H1 (cell line): ENCODE results near the gene COL6A1. TPM values are rescaled to one million over a fixed set of nuclear protein-coding genes. Genes with fewer than 3 reads are reported as not detected.

Experiments
- CTCF ChIA-PET: fragments of 300-600 bp; sonication (Branson Sonifier 250); formaldehyde crosslinking; loops from one replicate; lab custom pipeline; 2021; ENCODE audit not compliant: partially characterized antibody; lab: Charles Lee
- POLR2A ChIA-PET: fragments of 300-600 bp; sonication (Branson Sonifier 250); formaldehyde crosslinking; loops from one replicate; lab custom pipeline; 2021; ENCODE audit warnings: inconsistent platforms; ENCODE audit not compliant: partially characterized antibody; lab: Charles Lee
- DNase-seq, 2 experiments: peaks; one replicate each; pipeline versions ENCODE4 v3.0.0 to v3.0.0-alpha.2; 2010 to 2022; ENCODE audit warnings: low spot score in 2 of 2, low read depth in 1 of 2, mixed read lengths in 1 of 2
- FAIRE-seq: peaks from 2 replicates; lab custom pipeline; 2011; peaks lifted over from hg19 to GRCh38; lab: Jason Lieb, UNC
- H2AFZ ChIP-seq: 2 replicates; pipeline ENCODE4 v1.8.1; 2012; ENCODE audit warnings: low read length, inconsistent platforms
- H2AK5ac ChIP-seq: 2 replicates; pipeline ENCODE4 v1.6.1; 2013; ENCODE audit warnings: low read depth, low read length
- H2BK120ac ChIP-seq: replicated peaks from 2 replicates; pipeline ENCODE3; 2013; ENCODE audit warnings: low read depth, low read length, inconsistent platforms
- H2BK12ac ChIP-seq: 2 replicates; pipeline ENCODE4 v1.6.1; 2013; ENCODE audit warnings: low read depth, low read length
- H2BK15ac ChIP-seq: 2 replicates; pipeline ENCODE4 v1.6.1; 2013; ENCODE audit warnings: low read length
- H2BK20ac ChIP-seq: 2 replicates; pipeline ENCODE4 v1.6.1; 2013; ENCODE audit warnings: low read length
- H2BK5ac ChIP-seq: 2 replicates; pipeline ENCODE4 v1.6.1; 2013; ENCODE audit warnings: low read depth, low read length
- H3K14ac ChIP-seq: 2 replicates; pipeline ENCODE4 v1.6.1; 2013; ENCODE audit warnings: inconsistent platforms; ENCODE audit not compliant: insufficient read length
- H3K18ac ChIP-seq: 2 replicates; pipeline ENCODE4 v1.6.1; 2013; ENCODE audit warnings: low read length; ENCODE audit errors: extremely low read depth
- H3K23ac ChIP-seq: 2 replicates; pipeline ENCODE4 v1.6.1; 2013; ENCODE audit warnings: inconsistent platforms; ENCODE audit not compliant: insufficient read length
- H3K23me2 ChIP-seq: 2 replicates; pipeline ENCODE4 v1.6.1; 2013; ENCODE audit warnings: low read depth, low read length
- H3K27ac ChIP-seq: 2 replicates; pipeline ENCODE4 v1.6.1; 2011; ENCODE audit warnings: low read depth, low read length, inconsistent platforms
- H3K27me3 ChIP-seq, 4 experiments: replicated peaks in 1 of 4; 1 replicate in 1 of 4; 2 replicates in 3 of 4; pipeline versions ENCODE4 v1.6.1 to v1.8.1; 2011 to 2013; ENCODE audit warnings: low read length in 3 of 4, mild to moderate bottlenecking in 3 of 4, inconsistent platforms in 2 of 4, mixed read lengths in 2 of 4, moderate library complexity in 1 of 4; ENCODE audit not compliant: control insufficient read depth in 3 of 4, insufficient read depth in 3 of 4; ENCODE audit errors: extremely low read depth in 1 of 4
- H3K36me3 ChIP-seq, 4 experiments: 2 replicates each; pipeline versions ENCODE4 v1.6.1 to v1.8.1; 2011 to 2013; ENCODE audit warnings: mild to moderate bottlenecking in 4 of 4, low read length in 3 of 4, moderate library complexity in 2 of 4, control low read depth in 1 of 4, inconsistent platforms in 1 of 4; ENCODE audit not compliant: insufficient read depth in 4 of 4, control insufficient read depth in 2 of 4
- H3K4ac ChIP-seq: replicated peaks from 2 replicates; pipeline ENCODE3; 2013; ENCODE audit warnings: low read length, low read depth, mixed read lengths, inconsistent platforms; ENCODE audit not compliant: insufficient read length
- H3K4me1 ChIP-seq, 4 experiments: replicated peaks in 1 of 4; 1 replicate in 1 of 4; 2 replicates in 3 of 4; pipeline versions ENCODE4 v1.6.1 to v1.8.1; 2011 to 2013; ENCODE audit warnings: low read length in 3 of 4, inconsistent platforms in 2 of 4, mixed read lengths in 1 of 4; ENCODE audit not compliant: insufficient read depth in 4 of 4, control insufficient read depth in 3 of 4
- H3K4me2 ChIP-seq, 2 experiments: 2 replicates each; pipeline versions ENCODE4 v1.6.1 to v1.8.1; 2011 to 2013; ENCODE audit warnings: low read depth in 2 of 2, low read length in 2 of 2, control low read depth in 1 of 2, inconsistent platforms in 1 of 2, mild to moderate bottlenecking in 1 of 2; ENCODE audit not compliant: insufficient read depth in 1 of 2
- H3K4me3 ChIP-seq, 4 experiments: fragments of 200-600, 300-600 bp in 1 of 4; sonication (generic), shearing (Covaris generic), sonication (Bioruptor Twin) in 1 of 4; 2 replicates each; pipeline versions ENCODE4 v1.5.1 to v1.8.1; 2011 to 2016; ENCODE audit warnings: low read length in 4 of 4, low read depth in 3 of 4, control low read depth in 2 of 4, inconsistent platforms in 2 of 4, mild to moderate bottlenecking in 2 of 4, mixed read lengths in 1 of 4, moderate library complexity in 1 of 4; ENCODE audit not compliant: insufficient read depth in 2 of 4; ENCODE audit errors: extremely low read depth in 1 of 4
- H3K56ac ChIP-seq: replicated peaks from 2 replicates; pipeline ENCODE3; 2013; ENCODE audit warnings: low read depth, mild to moderate bottlenecking, mixed read lengths, low read length, inconsistent platforms; ENCODE audit not compliant: insufficient read length
- H3K79me1 ChIP-seq: 2 replicates; pipeline ENCODE4 v1.6.1; 2013; ENCODE audit warnings: low read depth, low read length, control low read depth
- H3K79me2 ChIP-seq, 2 experiments: 2 replicates each; pipeline versions ENCODE4 v1.6.1 to v1.8.1; 2012 to 2013; ENCODE audit warnings: low read length in 2 of 2, mild to moderate bottlenecking in 2 of 2, inconsistent platforms in 1 of 2; ENCODE audit not compliant: insufficient read depth in 2 of 2, control insufficient read depth in 1 of 2
- H3K9ac ChIP-seq, 4 experiments: replicated peaks in 1 of 4; 1 replicate in 1 of 4; 2 replicates in 3 of 4; pipeline versions ENCODE4 v1.6.1 to v1.8.1; 2011 to 2013; ENCODE audit warnings: low read depth in 3 of 4, low read length in 3 of 4, control low read depth in 2 of 4, mild to moderate bottlenecking in 2 of 4, moderate library complexity in 2 of 4, inconsistent platforms in 1 of 4; ENCODE audit errors: extremely low read depth in 1 of 4
- H3K9me3 ChIP-seq, 2 experiments: 2 replicates each; pipeline versions ENCODE4 v1.6.1 to v1.8.1; 2012 to 2013; ENCODE audit warnings: mild to moderate bottlenecking in 2 of 2, moderate library complexity in 2 of 2, control low read depth in 1 of 2, inconsistent platforms in 1 of 2, low read depth in 1 of 2, low read length in 1 of 2, mixed read lengths in 1 of 2; ENCODE audit not compliant: insufficient read depth in 2 of 2
- H4K20me1 ChIP-seq, 2 experiments: replicated peaks in 1 of 2; 2 replicates each; pipeline versions ENCODE3 to v1.8.1; 2011 to 2013; ENCODE audit warnings: inconsistent platforms in 2 of 2, low read length in 2 of 2, mild to moderate bottlenecking in 1 of 2; ENCODE audit not compliant: insufficient read depth in 2 of 2, control insufficient read depth in 1 of 2
- H4K5ac ChIP-seq: 2 replicates; pipeline ENCODE4 v1.6.1; 2013; ENCODE audit warnings: low read length, low read depth, mixed read lengths, inconsistent platforms; ENCODE audit not compliant: insufficient read length
- H4K8ac ChIP-seq: 2 replicates; pipeline ENCODE4 v1.8.0; 2013; ENCODE audit warnings: mild to moderate bottlenecking, moderate library complexity, low read length, inconsistent platforms; ENCODE audit not compliant: insufficient read depth; ENCODE audit errors: extremely low read depth
- H4K91ac ChIP-seq: replicated peaks from 2 replicates; pipeline ENCODE3; 2013; ENCODE audit warnings: low read length, mixed read lengths, inconsistent platforms; ENCODE audit not compliant: insufficient read length
- CEBPB ChIP-seq: IDR thresholded peaks from 2 replicates; pipeline ENCODE4 v1.6.1; 2012; ENCODE audit warnings: low read depth, low read length
- TAF7 ChIP-seq: optimal IDR thresholded peaks from 2 replicates; pipeline ENCODE3; 2011; ENCODE audit warnings: low read depth, mild to moderate bottlenecking, inconsistent platforms, low read length, moderate library complexity, borderline replicate concordance
- YY1 ChIP-seq: IDR thresholded peaks from 2 replicates; pipeline ENCODE4 v1.6.1; 2011; ENCODE audit warnings: low read depth, mild to moderate bottlenecking, low read length
- WGBS, 2 experiments: shearing (Covaris generic) in 1 of 2; methylation state at CpG; one replicate each; pipeline versions ENCODE4 v1.1.6 to v1.1.7; 2013 to 2015; ENCODE audit warnings: low lambda C conversion rate in 2 of 2, mixed read lengths in 2 of 2, inconsistent platforms in 1 of 2, low coverage in 1 of 2, missing lambda C conversion rate in 1 of 2; ENCODE audit not compliant: insufficient replicate concordance in 2 of 2, insufficient coverage in 1 of 2, insufficient read length in 1 of 2; ENCODE audit errors: extremely low coverage in 1 of 2, missing lambda C conversion rate in 1 of 2; 5-methylcytosine and 5-hydroxymethylcytosine counted together
- polyA plus RNA-seq, 7 experiments: library from polyadenylated mRNA; depleted of rRNA in 3 of 7; stranded (reverse) in 5 of 7; unstranded in 2 of 7; fragments of >200 nt in 5 of 7; fragments of 200-250 nt in 2 of 7; gene quantifications; 1 replicate in 5 of 7; 2 replicates in 1 of 7; 4 replicates in 1 of 7; pipeline versions ENCODE4 v1.2.1 to v1.2.3, GENCODE V29; 2011 to 2013; ENCODE audit warnings: missing spikeins in 2 of 7, mixed read lengths in 2 of 7
- total RNA-seq: library from RNA; stranded (reverse); fragmentation: NEBNext Ultra II Directional; extraction: Animal tissue kit (Norgen Biotek cat#: 25700); gene quantifications from 2 replicates; pipeline ENCODE4 v1.2.1, GENCODE V29; 2021

COL6A1 gene
- total and polyA plus RNA-seq, 2 of the 8 experiments (the other 6 are each of a cell fraction or from before 2014, with no cell fraction given), result 100 to 115 TPM

GRCh38 chr21:46050668-46051378, 69.3 kb downstream of the COL6A1 start:
- H2BK15ac ChIP-seq, result peak overlapping the region; percentile 72; the same call in 1 of the 2 replicates
- H2AFZ ChIP-seq, result no peak overlapping the region
- FAIRE-seq, result no peak
- CTCF ChIA-PET, result no interaction called here
- no peak overlapping the region for H3K14ac ChIP-seq
- H3K23me2 ChIP-seq, result peaks cover 10% of the 10 kb centered on the region; the same call in 1 of the 2 replicates
- H3K9me3 ChIP-seq, result peaks cover 0 to 3% of the 10 kb centered on the region in 2 experiments; a peak in 1 of 4 replicates
- 0 out of 7 replicates have a peak, but pooled peaks cover 0 to 2% (median 0%) of the 10 kb centered on the region in 4 experiments for H3K27me3 ChIP-seq
- H3K4me2 ChIP-seq, result no peak overlapping the region
- H4K20me1 ChIP-seq, result no peaks in the 10 kb centered on the region
- 93% methylated on average over 19 of the region's 22 CpGs; no CpG with 5 or more reads in 1 of the 2 experiments for WGBS, 2 experiments
- H3K36me3 ChIP-seq, result no peaks in the 10 kb centered on the region
- H2BK12ac ChIP-seq, result peak overlapping the region; percentile 92; the same call in 1 of the 2 replicates
- H4K91ac ChIP-seq, result peak overlapping the region; percentile 100
- H3K4me1 ChIP-seq, result peaks cover 0 to 22% (median 7%) of the 10 kb centered on the region in 4 experiments; a peak in 6 of 7 replicates
- no peaks in the 10 kb centered on the region for H3K79me2 ChIP-seq
- H2BK20ac ChIP-seq, result peak overlapping the region; percentile 86; the same call in 1 of the 2 replicates
- peak overlapping the region; percentile 90; the same call in 1 of the 2 replicates for H2BK5ac ChIP-seq
- no peak overlapping the region for H3K4me3 ChIP-seq
- H2AK5ac ChIP-seq, result peak overlapping the region; percentile 93; the same call in 1 of the 2 replicates
- H3K18ac ChIP-seq, result peak overlapping the region; percentile 43; the same call in 1 of the 2 replicates
- no peak overlapping the region for H4K5ac ChIP-seq
- TF ChIP-seq TAF7, result no peak
- TF ChIP-seq CEBPB, result no peak
- TF ChIP-seq YY1, result no peak
- POLR2A ChIA-PET, result no interaction called here
- no peak overlapping the region for H3K23ac ChIP-seq
- no peak overlapping the region for H3K9ac ChIP-seq
- H3K4ac ChIP-seq, result peak overlapping the region; percentile 69
- no peaks in the 10 kb centered on the region for H3K79me1 ChIP-seq
- peak overlapping the region; percentile 98 for H2BK120ac ChIP-seq
- H4K8ac ChIP-seq, result peak overlapping the region; percentile 57; the same call in 1 of the 2 replicates
- DNase-seq, result peak in 1 of 2 experiments; percentile 39
- no peak overlapping the region for H3K27ac ChIP-seq
- no peak overlapping the region for H3K56ac ChIP-seq
